ENCODE results near the gene CCL19.

The CCL19 gene

DNA sequence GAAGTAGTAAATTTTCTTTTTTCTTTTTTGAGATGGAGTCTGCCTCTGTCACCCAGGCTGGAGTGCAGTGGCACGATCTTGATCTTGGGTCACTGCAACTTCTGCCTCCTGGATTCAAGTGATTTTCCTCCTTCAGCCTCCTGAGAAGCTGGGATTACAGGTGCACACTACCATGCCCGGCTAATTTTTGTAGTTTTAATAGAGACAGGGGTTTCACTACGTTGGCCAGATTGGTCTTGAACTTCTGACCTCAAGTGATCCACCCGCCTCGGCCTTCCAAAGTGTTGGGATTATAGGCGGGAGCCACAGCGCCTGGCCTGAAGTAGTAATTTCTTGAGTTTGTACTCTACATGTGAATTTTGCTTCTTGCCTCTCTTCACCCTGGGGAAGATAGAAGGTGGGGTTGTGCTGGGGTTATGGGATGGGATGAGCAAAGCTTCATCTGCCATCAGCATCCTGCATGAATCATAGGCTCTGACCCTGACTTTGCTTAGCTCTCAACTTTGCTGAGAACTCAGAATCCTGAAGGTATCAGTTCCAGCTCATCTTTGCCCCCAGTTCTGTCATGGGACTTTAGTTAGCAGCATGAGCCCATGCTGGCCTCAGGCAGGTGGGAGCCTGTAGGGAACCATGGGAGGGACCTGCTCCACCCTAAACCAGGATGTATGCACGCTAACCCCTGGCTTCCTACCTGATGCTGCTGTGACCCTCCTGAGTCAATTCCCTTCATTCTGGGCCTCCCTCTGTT, 28.1 kb upstream of the CCL19 start:
- DNase-seq (ENCODE audit: low read depth, low spot score): no peak
- TF ChIP-seq, protein P1, sequence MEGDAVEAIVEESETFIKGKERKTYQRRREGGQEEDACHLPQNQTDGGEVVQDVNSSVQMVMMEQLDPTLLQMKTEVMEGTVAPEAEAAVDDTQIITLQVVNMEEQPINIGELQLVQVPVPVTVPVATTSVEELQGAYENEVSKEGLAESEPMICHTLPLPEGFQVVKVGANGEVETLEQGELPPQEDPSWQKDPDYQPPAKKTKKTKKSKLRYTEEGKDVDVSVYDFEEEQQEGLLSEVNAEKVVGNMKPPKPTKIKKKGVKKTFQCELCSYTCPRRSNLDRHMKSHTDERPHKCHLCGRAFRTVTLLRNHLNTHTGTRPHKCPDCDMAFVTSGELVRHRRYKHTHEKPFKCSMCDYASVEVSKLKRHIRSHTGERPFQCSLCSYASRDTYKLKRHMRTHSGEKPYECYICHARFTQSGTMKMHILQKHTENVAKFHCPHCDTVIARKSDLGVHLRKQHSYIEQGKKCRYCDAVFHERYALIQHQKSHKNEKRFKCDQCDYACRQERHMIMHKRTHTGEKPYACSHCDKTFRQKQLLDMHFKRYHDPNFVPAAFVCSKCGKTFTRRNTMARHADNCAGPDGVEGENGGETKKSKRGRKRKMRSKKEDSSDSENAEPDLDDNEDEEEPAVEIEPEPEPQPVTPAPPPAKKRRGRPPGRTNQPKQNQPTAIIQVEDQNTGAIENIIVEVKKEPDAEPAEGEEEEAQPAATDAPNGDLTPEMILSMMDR (IDR thresholded peaks at IDR 0.05; ENCODE audit: low read depth, low read length): no peak
- in situ Hi-C loops (cut with HindIII; ENCODE audit: low sequenced_read_pairs): no loop called here
- no peak overlapping the region for H3K4me3 ChIP-seq (ENCODE audit: low read depth, low read length)

DNA sequence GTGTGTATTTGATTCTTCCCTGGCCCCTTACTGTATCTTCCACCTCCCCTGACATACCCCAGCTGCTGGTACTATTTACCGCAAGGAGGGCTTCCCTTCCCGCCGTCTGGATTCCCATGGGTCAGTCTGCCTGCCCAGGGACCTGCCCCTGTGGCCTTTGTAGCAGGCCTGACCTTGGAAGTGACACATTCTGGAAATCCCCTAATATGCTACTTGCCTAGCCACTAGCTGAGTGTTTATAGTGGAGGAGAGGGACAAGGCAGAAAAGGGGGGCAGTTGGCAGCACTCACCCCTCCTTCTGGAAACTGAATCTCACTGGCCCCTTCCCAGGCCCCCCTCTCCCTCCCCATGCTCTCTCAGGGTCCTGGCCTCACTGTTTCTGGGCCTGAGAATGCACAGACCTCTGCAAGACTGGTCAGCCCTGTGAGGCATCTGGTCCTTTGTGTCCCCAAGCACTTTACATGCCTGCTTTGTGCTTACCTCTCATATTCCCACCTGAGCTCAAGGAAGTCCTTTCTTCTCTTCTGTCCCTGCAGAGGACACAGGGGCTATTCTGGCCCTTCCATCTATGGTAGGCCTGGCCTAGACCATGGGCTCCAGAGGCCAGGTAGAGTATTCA, 27.0 kb upstream of the CCL19 start:
- H3K4me3 ChIP-seq (ENCODE audit: low read depth, low read length): no peak overlapping the region
- in situ Hi-C loops (cut with HindIII; ENCODE audit: low sequenced_read_pairs): no loop called here
- no peak for DNase-seq (ENCODE audit: low read depth, low spot score)
- TF ChIP-seq, protein P1 (IDR thresholded peaks at IDR 0.05; ENCODE audit: low read depth, low read length): no peak

DNA sequence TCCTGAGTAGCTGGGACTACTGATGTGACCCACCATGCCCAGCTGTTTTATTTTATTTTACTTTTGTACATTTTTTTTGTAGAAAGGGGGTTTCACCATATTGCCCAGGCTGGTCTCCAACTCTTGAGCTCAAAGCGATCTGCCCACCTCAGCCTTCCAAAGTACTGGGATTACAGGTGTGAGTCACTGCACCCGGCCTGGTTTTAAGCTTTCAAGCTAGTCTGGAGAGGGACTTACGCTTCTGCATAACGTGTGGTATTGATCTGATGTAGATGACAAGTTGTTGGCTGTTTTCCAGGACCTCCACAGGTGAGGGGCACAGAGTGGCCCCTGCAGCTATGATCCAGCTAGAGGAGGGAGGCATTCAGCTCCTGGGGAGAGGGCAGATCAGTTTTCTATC, 25.6 kb upstream of the CCL19 start:
- no peak overlapping the region for H3K4me3 ChIP-seq (ENCODE audit: low read depth, low read length)
- in situ Hi-C loops (cut with HindIII; ENCODE audit: low sequenced_read_pairs): no loop called here
- TF ChIP-seq, protein P1 (IDR thresholded peaks at IDR 0.05; ENCODE audit: low read depth, low read length): no peak
- DNase-seq (ENCODE audit: low read depth, low spot score): no peak

DNA sequence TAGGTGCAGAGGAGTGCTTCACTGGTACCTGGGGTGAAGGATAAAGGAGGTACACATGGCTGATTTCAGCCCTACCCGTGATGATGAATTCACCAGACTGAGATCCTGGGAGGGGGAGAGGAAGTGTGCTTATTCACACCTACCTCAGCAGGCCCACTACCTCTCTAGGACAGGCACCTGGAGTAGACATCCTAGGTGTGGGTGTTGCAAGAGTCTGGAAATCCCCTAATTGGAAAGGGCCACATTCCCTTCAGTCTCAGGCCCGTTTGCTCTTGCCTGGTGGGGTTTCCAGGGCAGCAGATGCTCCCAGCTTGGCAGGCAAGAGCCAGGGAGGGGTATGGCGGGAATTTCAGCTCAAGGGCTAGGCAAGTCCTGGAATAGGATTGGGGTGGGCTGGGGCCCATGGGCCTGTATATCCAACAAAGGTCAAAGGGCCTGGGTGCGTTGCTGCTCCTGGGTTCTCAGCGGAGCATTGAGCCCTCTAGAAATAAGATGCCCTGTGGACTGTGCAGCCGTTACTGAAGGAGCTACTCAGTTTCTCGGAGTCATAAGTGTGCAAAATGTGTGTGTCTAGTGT, 24.7 kb upstream of the CCL19 start:
- no peak for DNase-seq (ENCODE audit: low read depth, low spot score)
- in situ Hi-C loops (cut with HindIII; ENCODE audit: low sequenced_read_pairs): no loop called here
- TF ChIP-seq, protein P1 (IDR thresholded peaks at IDR 0.05; ENCODE audit: low read depth, low read length): no peak
- no peak overlapping the region for H3K4me3 ChIP-seq (ENCODE audit: low read depth, low read length)

DNA sequence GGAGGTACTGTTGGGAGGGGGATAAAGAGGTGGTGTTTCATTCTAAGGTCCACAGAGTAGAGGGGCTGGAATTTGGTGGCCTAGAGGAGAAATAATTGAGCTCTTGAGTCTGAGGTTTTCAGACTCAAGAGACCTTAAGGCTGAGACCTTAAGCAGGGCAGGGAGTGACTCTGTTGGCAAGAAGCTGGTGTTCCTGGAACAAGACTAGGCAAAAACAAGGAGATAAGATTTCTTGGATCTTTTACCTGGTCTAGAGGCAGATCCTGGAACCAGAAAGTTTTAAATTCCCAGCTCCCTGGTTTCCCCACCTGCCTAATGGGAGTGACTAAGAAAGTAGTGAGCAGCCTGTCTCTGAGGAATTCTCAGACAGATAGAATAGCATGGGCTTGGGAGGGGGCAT, 22.9 kb upstream of the CCL19 start:
- in situ Hi-C loops (cut with HindIII; ENCODE audit: low sequenced_read_pairs): no loop called here
- TF ChIP-seq, protein P1 (IDR thresholded peaks at IDR 0.05; ENCODE audit: low read depth, low read length): no peak
- DNase-seq (ENCODE audit: low read depth, low spot score): no peak
- no peak overlapping the region for H3K4me3 ChIP-seq (ENCODE audit: low read depth, low read length)

DNA sequence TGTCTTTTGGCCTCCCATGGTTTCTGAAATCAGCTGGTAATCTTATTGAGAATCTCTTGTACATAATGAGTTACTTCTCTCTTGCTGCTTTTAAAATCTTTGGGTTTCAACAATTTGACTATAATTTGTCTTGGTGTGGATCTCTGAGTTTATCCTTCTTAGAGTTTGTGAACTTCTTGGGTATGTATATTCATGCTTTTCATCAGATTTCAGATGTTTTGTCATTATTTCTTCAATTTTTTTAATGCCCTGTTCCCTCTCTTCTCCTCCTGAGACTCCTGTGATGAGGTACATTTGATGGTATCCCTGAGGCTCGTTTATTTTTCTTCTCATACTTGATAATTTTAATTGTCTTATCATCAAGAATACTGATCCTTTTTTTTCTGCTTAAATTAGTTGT, 21.1 kb upstream of the CCL19 start:
- TF ChIP-seq, protein P1 (IDR thresholded peaks at IDR 0.05; ENCODE audit: low read depth, low read length): no peak
- no peak for DNase-seq (ENCODE audit: low read depth, low spot score)
- in situ Hi-C loops (cut with HindIII; ENCODE audit: low sequenced_read_pairs): no loop called here
- H3K4me3 ChIP-seq (ENCODE audit: low read depth, low read length): no peak overlapping the region

Measured in astrocyte of the spinal cord (primary cell).